NCI-H187 treated with DMSO at 0.1 percent for 48 hours (cell line): Measurements from ENCODE around the gene DTX1.
"Not testable (repeated sequence)": the region's sequence is repeated elsewhere in the genome, so short reads cannot be mapped to it uniquely, and the experiment has no call there.

Source experiments
- DNase-seq: peaks from one replicate; lab custom pipeline; 2025; lab: John Stamatoyannopoulos, UW

Gene DTX1

DNA sequence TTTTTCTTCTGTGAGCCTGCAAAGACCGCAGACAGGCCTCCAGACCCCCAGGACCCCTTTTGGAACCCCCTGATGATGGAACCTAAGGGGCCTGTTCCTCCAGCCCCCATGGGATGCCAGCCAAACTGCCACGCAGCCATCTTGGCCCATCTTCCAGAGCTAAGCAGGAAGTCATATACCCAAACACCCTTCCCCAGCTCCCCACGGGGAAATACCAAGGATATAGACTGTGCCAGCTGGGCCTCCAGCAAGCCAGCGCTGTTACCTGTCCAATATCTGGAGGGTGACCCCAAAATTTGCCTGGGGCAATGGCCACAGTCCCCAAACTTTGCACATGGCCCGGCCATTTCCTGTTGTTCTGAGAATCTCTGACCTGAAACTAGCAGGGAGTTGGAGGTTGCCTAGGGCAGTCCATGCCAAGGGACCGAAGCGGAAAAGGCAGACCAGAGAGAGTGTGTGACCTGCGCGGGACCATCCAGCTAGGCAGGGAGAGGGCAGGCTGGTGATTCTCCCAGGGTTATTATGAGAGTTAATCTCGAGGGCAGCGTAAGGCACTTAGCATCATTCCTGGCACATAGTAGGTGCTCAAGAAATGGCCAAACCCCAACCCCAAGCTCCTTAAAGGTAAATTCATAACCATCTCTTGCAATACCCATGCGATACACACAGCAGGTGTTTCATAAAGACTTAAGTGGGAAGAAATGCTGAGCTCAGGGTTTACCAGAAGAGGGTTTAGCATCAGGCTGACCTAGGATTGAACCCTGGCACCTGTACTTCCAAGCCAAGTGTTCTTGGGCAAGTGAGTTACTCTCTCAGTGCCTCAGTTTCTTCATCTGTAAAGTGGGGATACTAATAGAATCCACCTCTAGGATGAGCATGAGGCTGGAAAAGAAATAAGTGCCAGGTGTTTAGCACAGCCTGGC, 81.6 kb downstream of the DTX1 start:
- DNase-seq, result no peak

- DNase-seq, result no peak
Measured at GRCh38 chr12:113138826-113139225, 82.3 kb downstream of the DTX1 start.

DNA sequence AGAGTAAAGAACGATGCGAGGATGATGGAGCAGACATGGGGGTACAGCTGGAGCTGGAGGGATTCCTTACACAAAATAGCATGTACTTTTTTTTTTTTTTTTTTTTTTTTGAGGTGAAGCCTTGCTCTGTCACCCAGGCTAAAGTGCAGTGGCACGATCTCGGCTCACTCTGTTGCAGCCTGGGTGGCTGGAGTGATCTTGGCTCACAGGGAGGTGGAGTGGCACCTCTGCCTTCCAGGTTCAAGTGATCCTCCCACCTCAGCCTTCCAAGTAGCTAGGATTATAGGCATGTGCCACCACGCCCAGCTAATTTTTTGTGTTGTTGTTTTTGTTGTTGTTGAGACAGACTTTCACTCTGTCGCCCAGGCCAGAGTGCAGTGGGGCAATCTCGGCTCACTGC, 84.2 kb downstream of the DTX1 start:
- DNase-seq, result no peak

DNA sequence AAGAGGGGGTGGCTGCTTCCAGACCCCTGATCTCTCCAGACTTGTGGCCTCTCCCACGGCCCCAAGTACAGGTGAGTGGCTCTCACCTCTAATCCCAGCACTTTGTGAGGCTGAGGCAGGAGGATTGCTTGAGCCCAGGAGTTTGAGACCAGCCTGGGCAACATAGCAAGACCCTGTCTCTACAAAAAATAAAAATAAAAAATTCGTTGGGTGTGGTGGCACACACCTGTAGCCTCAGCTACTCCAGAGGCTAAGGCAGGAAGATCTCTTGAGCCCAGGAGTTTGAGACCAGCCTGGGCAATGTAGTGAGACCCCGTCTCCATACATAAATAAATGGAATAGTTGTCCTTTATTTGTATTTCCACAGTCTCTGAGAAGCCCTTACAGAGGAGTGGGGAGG, 85.2 kb downstream of the DTX1 start:
- not testable (repeated sequence) for DNase-seq

DNA sequence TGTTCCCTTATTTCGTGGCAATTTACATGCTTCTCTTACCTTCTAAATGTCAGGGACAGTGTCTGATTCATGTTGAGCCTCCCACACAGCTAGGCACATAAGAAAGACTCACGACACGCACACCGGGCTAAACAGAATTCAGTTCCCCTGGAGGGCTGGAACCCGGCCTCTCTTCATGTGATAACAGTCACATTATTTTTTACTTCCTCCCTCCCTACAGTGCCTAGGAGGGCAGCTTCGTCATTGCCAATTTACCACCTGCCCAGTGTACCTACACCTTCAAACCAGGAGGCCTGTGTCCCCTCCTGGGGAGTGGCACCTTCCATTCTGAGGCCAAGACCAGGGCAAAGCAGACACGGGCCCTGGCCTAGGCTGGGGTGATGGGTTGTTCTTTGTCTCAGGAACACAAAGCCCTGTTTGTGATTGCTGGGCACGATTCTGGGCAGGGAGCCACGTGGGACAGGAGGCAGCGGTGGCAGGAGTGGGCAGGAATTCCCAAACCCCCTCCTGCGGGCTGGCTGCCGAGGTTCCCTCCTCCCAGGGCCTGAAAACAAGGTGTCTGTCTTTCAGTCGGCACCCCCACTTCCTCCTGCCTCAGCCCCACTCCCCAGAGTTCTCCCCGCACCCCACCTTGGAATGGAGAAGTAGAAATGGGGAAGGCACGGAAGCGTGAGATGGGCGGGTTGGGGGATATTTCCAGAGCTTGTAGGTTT, 85.8 kb downstream of the DTX1 start:
- no peak for DNase-seq

- no peak for DNase-seq
Measured at GRCh38 chr12:113142886-113143332, 86.4 kb downstream of the DTX1 start.

GRCh38 chr12:113143959-113144358, 87.4 kb downstream of the DTX1 start:
- no peak for DNase-seq

GRCh38 chr12:113144806-113145205, 88.3 kb downstream of the DTX1 start:
- DNase-seq, result no peak

GRCh38 chr12:113145720-113146551, 89.4 kb downstream of the DTX1 start:
- DNase-seq, result no peak

DNA sequence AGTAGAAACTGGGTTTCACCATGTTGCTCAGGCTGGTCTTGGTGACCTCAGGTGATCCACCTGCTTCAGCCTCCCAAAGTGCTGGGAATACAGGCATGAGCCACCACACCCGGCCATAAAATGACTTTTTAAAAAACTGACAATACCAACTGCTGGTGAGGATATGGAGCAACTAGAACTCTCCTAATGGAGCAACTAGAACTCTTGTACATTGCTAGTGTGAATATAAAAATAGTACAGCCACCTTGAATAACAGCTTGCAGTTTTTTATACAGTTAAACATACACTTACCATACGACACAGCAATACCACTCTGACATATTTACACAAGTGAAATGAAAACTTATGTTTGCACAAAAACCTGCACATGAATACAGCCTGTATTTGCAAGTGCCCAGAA, 90.5 kb downstream of the DTX1 start:
- DNase-seq, result no peak
